T-helper 1 cell (primary cell): ENCODE measurements around the gene GNG8.

ENCODE experiments used
- DNase-seq, 5 donors: peaks; one replicate each; pipeline ENCODE4 v3.0.0-alpha.2; 2012 to 2020

Gene GNG8

DNA sequence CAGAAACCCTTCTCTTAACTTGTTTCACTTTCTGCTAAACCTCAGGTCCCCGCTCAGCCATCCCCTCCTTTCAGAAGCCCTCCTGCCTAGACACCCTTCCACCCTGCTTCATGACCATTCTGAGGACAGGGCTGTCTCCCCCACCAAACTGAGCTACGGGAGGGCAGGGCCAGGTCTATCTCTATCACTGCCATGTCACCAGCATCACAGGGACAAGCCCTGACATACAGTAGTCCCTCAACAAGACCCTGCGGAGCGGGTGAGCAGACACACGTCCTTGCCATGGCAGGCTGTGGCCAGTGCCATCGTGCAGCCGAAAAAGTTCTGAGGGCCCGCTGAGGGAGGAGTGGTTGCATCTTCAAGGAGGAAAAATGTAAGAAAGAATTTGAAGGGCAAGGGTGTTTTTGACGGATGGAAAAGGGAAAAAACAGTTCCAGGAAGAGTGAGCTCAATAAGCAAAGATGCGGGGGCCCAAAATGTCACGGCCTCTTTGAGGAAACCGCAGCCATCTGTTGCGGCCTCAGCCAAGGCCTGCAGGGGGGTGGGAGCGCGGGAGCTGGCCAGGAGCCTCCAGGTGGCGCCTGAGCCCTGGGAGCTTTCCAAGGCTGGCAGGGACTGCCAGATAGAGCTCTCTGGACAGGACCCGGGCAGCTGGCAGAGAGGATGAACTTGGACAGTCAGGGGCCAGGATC, 19.2 kb downstream of the GNG8 start:
- DNase-seq = peak in 1 of 5 donors; percentile 55

- DNase-seq = no peak
These were observed 20.0 kb downstream of the GNG8 start for GRCh38 chr19:46615966-46616365.

DNA sequence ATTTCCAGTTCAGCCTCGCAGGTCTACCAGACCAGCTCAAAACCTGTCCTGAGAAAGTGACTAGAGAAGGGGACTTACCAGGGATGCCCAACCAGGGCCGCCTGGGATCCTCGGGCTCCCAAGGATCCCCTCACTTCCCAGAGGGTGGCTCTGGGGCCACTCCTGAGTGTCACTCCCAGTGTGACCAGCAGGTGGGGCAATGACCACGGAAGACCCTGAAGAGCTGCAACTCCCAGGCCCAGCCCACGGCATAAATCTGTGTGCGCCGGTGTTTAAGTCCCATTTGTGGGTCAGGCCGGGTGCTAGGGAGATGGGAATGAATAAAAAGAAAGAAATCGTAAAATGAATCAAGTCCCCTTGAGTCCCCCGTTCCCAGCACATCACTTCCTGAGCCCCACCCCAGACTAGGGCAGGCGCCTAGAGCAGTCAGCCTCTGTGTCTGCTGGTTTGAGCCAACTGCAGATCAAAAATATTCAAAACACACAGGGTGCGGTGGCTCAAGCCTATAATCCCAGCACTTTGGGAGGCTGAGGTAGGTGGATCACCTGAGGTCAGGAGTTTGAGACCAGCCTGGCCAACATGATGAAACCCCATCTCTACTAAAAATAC, 21.8 kb downstream of the GNG8 start:
- peak; percentile 50 to 74 (median 70) for DNase-seq

DNA sequence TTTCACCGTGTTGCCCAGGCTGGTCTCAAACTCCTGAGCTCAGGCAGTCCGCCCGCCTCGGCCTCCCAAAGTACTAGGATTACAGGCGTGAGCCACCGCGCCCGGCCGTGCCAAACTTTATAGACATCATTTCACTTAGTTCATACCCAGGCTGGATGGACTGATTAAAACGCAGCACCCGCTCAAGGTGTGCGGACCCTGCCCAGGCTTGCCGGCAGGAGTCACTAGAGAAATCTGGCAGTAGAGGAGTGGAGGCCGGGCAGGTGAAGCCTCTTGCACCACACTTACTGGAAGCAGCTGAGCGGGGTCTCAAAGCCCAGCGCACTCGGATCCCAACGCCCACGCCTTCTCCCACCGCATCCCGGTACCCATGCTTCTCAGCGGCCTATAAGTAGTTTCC, 22.5 kb downstream of the GNG8 start:
- no peak for DNase-seq

- no peak for DNase-seq
These were observed 24.2 kb downstream of the GNG8 start for GRCh38 chr19:46611776-46612175.

- peak in 1 of 5 donors; percentile 64 for DNase-seq
These were observed 24.9 kb downstream of the GNG8 start for GRCh38 chr19:46610851-46611770.

- DNase-seq = no peak
These were observed 25.6 kb downstream of the GNG8 start for GRCh38 chr19:46610413-46610775.

- DNase-seq = no peak
These were observed 26.2 kb downstream of the GNG8 start for GRCh38 chr19:46609511-46610412.

GRCh38 chr19:46608581-46609345, 27.2 kb downstream of the GNG8 start:
- DNase-seq = no peak

DNA sequence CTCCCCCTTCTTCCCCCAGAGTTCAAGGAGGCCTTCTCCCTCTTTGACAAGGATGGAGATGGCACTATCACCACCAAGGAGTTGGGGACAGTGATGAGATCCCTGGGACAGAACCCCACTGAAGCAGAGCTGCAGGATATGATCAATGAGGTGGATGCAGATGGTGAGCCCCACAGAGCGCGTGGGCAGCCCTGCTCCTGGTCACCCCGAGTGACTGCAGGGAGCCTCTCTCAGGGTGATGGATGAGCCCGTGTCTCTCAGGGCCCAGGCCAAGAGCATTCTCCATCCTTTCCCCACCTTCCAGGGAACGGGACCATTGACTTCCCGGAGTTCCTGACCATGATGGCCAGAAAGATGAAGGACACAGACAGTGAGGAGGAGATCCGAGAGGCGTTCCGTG, 27.8 kb downstream of the GNG8 start:
- no peak for DNase-seq

- DNase-seq = no peak
These were observed 28.6 kb downstream of the GNG8 start for GRCh38 chr19:46607448-46607841.

DNA sequence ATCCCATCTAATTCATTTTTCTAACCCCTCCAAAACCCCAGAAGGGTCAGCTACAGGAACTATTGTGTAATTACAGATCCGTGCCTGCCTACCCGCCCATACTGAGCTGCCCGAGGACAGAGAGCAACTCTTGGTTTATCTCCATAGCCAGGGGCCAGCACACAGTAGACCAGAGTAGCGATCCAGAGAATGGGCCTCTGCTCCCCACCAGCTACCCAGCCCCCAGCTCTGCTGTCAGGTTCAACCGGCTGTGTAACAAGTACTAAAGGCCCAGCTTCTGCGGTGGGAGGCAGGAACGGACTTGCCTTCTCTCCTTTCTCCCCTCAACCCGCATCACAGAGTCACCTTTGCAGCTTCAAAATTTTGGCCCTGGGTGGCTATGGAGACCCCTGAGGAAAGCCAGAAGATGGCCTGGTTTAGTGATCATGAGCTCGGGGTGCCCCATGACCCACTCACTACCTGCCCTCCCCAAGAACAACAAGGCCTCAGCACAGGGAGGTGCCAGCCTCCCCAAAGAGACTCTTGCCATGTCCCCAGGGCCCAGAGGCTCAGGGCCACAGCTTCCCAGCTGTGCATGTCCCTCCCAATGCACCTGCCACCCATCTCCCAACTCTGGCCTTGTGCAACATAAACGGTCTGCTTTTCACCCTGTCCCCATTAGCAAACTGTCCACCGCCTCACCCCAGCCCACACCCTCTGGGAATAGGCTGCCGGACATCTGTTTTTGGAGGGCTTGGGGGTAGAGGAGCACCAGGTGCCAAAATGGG, 29.1 kb downstream of the GNG8 start:
- DNase-seq = no peak

DNA sequence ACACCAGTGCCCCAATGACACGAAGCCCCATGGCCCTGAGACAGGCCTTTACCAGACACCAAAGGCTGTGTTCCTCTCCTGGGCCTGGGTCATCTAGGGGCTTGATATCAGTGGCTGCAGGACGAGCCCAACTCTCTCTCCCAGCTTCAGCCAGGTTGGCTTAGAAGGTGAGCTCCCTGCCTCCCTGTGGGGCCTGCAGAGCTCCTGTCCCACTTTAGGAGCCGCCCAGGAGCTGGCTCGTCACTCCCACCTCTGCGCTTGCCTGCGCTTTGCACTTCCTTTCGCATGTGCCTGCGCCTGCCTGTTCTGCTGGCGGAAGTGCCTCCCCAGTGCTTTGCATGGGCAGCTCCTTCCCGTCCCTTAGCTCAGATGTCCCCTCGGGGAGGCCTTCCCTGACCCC, 30.0 kb downstream of the GNG8 start:
- DNase-seq = no peak

DNA sequence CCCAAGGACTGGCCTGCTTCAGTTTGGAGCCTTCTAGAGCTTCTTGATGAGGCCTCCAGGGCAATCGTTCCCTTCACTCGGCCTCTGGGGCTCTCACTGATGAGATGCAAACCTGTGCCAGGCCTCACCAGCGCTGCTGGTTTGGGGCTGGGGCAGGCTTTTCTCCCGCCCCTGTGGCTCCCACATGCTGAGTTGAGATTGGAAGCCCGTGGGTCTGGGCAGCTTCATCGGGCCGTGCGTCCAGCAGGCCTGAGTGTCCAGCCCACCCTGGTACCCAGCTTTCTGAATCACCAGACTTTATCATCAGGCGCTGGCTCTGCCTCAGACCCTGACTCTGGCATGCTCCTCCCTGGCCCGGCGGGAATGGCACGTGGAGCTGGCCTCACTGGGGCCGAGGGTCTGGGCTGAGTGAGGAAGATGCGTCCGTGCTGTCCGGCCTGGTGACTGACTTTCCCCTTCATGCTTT, 30.6 kb downstream of the GNG8 start:
- no peak for DNase-seq

GRCh38 chr19:46604781-46605355, 31.1 kb downstream of the GNG8 start:
- no peak for DNase-seq

DNA sequence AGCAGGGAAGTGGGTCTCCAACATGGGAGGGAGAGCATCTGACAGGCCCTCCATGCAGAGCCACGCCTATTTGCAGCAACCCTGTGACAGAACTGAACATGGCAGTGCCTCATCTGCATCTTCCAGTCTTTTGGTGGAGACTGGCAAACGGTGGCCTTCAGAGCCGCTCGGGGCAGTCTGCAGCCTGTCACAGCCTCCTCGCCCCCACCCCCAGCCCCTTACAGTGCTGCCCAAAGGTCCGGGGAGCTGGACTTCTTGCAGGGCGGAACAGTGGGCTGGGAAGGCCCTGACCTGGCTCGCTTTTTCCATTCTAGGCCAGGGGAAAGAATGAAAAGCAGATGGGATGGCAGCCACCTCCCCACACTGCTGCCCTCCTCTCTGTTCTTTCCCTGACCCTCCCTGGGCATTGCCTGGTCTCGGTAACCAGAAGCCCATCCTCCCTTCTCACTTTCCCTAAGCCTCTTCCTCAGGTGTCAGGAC, 32.2 kb downstream of the GNG8 start:
- DNase-seq = no peak

DNA sequence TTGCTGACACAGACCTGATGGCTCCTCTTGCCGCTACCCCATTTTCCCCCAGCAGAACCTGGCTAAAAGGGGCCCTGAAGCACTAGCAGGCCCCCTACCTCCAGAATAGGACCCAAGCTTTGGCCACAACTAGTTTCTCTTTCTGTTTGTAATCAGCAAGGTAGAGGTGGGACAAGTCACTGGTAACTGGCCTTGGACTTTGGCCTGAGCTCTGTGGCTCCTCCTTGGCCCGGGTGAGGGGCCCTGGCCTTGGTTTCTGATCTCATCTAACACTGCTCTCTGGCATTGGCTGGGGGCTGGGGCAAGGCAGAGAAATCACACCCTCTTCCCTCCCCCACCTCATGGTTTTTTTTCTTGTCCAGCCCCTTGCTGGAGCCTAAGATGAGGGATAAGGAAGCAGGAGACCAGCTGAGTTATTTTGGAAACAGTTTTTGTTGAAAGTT, 32.8 kb downstream of the GNG8 start:
- DNase-seq = no peak

DNA sequence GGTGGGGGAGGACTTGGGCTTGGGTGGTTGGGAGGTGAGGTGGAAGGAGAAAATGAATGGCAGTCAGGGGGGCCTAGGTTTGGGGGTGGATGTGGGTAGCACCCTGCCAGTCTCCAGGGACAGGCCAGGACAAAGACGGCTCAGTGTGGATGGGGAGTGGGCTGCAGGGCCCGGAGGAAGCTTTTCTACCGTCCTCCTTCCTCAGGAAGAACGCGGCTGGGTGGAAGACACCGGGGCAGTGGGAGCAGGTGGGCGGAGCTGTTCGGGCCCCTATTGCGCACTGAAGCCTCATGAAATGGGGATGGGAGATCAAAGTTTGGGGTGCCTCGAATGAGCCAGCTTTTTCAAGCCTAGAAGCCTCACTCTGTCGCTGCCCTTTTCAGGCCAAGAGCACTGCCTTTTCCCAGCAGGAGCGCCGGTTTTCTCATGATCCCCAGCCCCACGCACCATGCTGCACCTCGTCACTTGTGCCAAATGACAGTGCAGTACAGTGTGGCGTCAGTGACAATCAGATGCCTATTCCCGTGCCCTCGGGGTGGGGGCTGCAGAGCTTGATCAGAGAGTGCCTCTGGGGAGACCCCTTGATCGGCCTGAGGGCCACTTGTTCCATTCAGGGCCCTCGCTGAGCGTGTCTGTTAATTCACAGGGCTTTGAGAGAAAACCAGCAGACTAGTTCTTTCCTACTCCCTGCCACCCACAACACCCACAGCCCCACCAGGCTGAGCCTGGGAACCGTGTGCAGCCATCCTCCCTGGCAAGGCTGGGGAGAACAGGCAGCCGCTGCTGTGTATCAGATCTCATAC, 33.4 kb downstream of the GNG8 start:
- no peak for DNase-seq
